Measurements from ENCODE around the gene RNF114.

Gene RNF114

DNA sequence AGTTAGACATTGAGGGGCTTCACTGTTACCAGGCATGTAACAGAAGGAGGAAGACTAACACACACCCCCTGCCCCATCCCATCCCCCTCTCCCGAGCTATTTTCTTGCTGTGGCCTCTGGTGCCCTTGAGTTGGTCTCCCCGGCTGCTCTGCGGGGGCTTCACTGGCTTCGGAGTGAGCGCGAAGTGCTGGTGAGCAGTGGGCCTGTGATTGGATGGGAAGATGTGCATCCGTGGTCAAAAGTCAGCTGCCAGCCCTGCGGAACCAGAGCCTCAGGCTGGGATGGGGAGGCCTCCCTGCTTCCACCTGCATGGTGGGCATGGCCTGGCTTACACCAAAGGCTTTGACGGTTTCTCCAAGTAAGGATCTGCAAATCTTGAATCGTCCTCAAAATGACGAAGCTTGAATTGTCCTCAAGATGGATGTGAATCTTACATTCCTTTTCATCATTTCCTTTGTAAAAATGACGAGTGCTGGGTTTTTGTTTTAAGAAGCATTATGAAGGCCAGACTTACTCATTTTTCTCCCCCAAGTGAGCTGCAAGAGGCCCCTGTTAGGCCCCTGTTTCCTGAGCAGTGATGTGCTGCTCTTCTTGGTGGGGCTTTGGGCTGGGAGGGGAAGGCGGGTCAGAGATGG, 44.6 kb upstream of the RNF114 start:
- no peak for TF ChIP-seq CTCF (conservative IDR thresholded peaks at IDR 0.05; ENCODE audit: low read depth, low read length)
- Histone ChIP-seq H2AFZ (ENCODE audit: low read depth) (no peak overlapping the region), H3K27ac (no peak overlapping the region), H3K4me3 (IDR thresholded peaks at IDR 0.05; ENCODE audit: insufficient read depth, low read depth, low read length) (no peak overlapping the region), H3K4me1 (ENCODE audit: low read depth, poor library complexity, severe bottlenecking) (peaks cover 38% of the 10 kb centered on the region), H3K9ac (no peak overlapping the region), H3K79me2 (ENCODE audit: insufficient read depth, low read depth) (no peaks in the 10 kb centered on the region), H4K20me1 (ENCODE audit: insufficient read depth) (no peaks in the 10 kb centered on the region), H3K4me2 (no peak overlapping the region), H3K27me3 (ENCODE audit: insufficient read depth, low read depth) (no peaks in the 10 kb centered on the region), H3K36me3 (ENCODE audit: insufficient read depth) (no peaks in the 10 kb centered on the region)

- H3K27me3 ChIP-seq (ENCODE audit: insufficient read depth, low read depth), result no peaks in the 10 kb centered on the region
- peaks cover 31% of the 10 kb centered on the region for H3K4me1 ChIP-seq (ENCODE audit: low read depth, poor library complexity, severe bottlenecking)
- H3K9ac ChIP-seq, result no peak overlapping the region
- H3K4me3 ChIP-seq (IDR thresholded peaks at IDR 0.05; ENCODE audit: insufficient read depth, low read depth, low read length), result no peak overlapping the region
- no peaks in the 10 kb centered on the region for H3K36me3 ChIP-seq (ENCODE audit: insufficient read depth)
- no peak for TF ChIP-seq CTCF (conservative IDR thresholded peaks at IDR 0.05; ENCODE audit: low read depth, low read length)
- no peaks in the 10 kb centered on the region for H4K20me1 ChIP-seq (ENCODE audit: insufficient read depth)
- no peak overlapping the region for H3K4me2 ChIP-seq
- H2AFZ ChIP-seq (ENCODE audit: low read depth), result no peak overlapping the region
- no peak overlapping the region for H3K27ac ChIP-seq
- no peaks in the 10 kb centered on the region for H3K79me2 ChIP-seq (ENCODE audit: insufficient read depth, low read depth)
Measured at GRCh38 chr20:49892260-49892659, 43.9 kb upstream of the RNF114 start.

GRCh38 chr20:49892817-49893216, 43.4 kb upstream of the RNF114 start:
- Histone ChIP-seq H3K4me3 (IDR thresholded peaks at IDR 0.05; ENCODE audit: insufficient read depth, low read depth, low read length) (no peak overlapping the region), H3K36me3 (ENCODE audit: insufficient read depth) (no peaks in the 10 kb centered on the region), H4K20me1 (ENCODE audit: insufficient read depth) (no peaks in the 10 kb centered on the region), H3K4me2 (no peak overlapping the region), H3K79me2 (ENCODE audit: insufficient read depth, low read depth) (no peaks in the 10 kb centered on the region), H3K4me1 (ENCODE audit: low read depth, poor library complexity, severe bottlenecking) (peaks cover 26% of the 10 kb centered on the region), H3K27me3 (ENCODE audit: insufficient read depth, low read depth) (no peaks in the 10 kb centered on the region), H3K27ac (no peak overlapping the region), H2AFZ (ENCODE audit: low read depth) (no peak overlapping the region), H3K9ac (no peak overlapping the region)
- TF ChIP-seq CTCF (conservative IDR thresholded peaks at IDR 0.05; ENCODE audit: low read depth, low read length), result no peak

GRCh38 chr20:49893242-49894072, 42.7 kb upstream of the RNF114 start:
- Histone ChIP-seq H3K4me2 (no peak overlapping the region), H3K27ac (no peak overlapping the region), H3K27me3 (ENCODE audit: insufficient read depth, low read depth) (no peaks in the 10 kb centered on the region), H3K4me3 (IDR thresholded peaks at IDR 0.05; ENCODE audit: insufficient read depth, low read depth, low read length) (no peak overlapping the region), H3K36me3 (ENCODE audit: insufficient read depth) (no peaks in the 10 kb centered on the region), H2AFZ (ENCODE audit: low read depth) (no peak overlapping the region), H3K9ac (no peak overlapping the region), H3K4me1 (ENCODE audit: low read depth, poor library complexity, severe bottlenecking) (peaks cover 19% of the 10 kb centered on the region), H4K20me1 (ENCODE audit: insufficient read depth) (no peaks in the 10 kb centered on the region), H3K79me2 (ENCODE audit: insufficient read depth, low read depth) (no peaks in the 10 kb centered on the region)
- TF ChIP-seq CTCF (conservative IDR thresholded peaks at IDR 0.05; ENCODE audit: low read depth, low read length), result no peak

All from KMS-11 (cell line).